Stomach smooth muscle (tissue), 2 donors: ENCODE results near the gene QKI.

Source experiments
- H3K27ac ChIP-seq: one replicate; pipeline ENCODE4 v1.7.0; 2013; ENCODE audit warnings: mild to moderate bottlenecking, low read length, inconsistent platforms
- H3K27me3 ChIP-seq, 2 donors: one replicate each; pipeline ENCODE4 v1.7.0; 2013; ENCODE audit warnings: low read length in 2 of 2; ENCODE audit not compliant: insufficient read depth in 2 of 2, control insufficient read depth in 1 of 2
- H3K36me3 ChIP-seq, 2 donors: one replicate each; pipeline ENCODE4 v1.7.0; 2013; ENCODE audit warnings: low read length in 2 of 2; ENCODE audit not compliant: control insufficient read depth in 2 of 2, insufficient read depth in 2 of 2
- H3K4me1 ChIP-seq: one replicate; pipeline ENCODE4 v1.7.0; 2013; ENCODE audit warnings: low read length; ENCODE audit not compliant: control insufficient read depth, insufficient read depth
- H3K4me3 ChIP-seq, 2 donors: one replicate each; pipeline ENCODE4 v1.7.0; 2013; ENCODE audit warnings: low read length in 2 of 2
- H3K9ac ChIP-seq, 2 donors: one replicate each; pipeline ENCODE4 v1.7.0; 2013; ENCODE audit warnings: low read length in 2 of 2, mild to moderate bottlenecking in 1 of 2
- H3K9me3 ChIP-seq, 2 donors: one replicate each; pipeline ENCODE4 v1.7.0; 2013; ENCODE audit warnings: low read length in 2 of 2; ENCODE audit not compliant: control insufficient read depth in 2 of 2
- donor health status: healthy.
- donor health status: Pancreatic carcinoma.

QKI gene

GRCh38 chr6:163531122-163531521 is 116.6 kb downstream of the QKI start:
- Histone ChIP-seq H3K4me3 (no peak overlapping the region), H3K9ac (no peak overlapping the region), H3K4me1 (peaks cover 9% of the 10 kb centered on the region), H3K27me3 (no peaks in the 10 kb centered on the region), H3K27ac (no peak overlapping the region), H3K36me3 (no peaks in the 10 kb centered on the region), H3K9me3 (no peaks in the 10 kb centered on the region)

- Histone ChIP-seq H3K9ac (no peak overlapping the region), H3K4me3 (no peak overlapping the region), H3K36me3 (no peaks in the 10 kb centered on the region), H3K4me1 (peaks cover 9% of the 10 kb centered on the region), H3K27me3 (no peaks in the 10 kb centered on the region), H3K27ac (no peak overlapping the region), H3K9me3 (no peaks in the 10 kb centered on the region)
Measured at GRCh38 chr6:163532526-163533078, 118.1 kb downstream of the QKI start.

- Histone ChIP-seq H3K27ac (no peak overlapping the region), H3K4me3 (no peak overlapping the region)
Measured at GRCh38 chr6:163533443-163533842, 118.9 kb downstream of the QKI start.

GRCh38 chr6:163536770-163537169 is 122.3 kb downstream of the QKI start:
- H3K4me1 ChIP-seq: peaks cover 2% of the 10 kb centered on the region

More at GRCh38 chr6:163533443-163533842, 118.9 kb downstream of the QKI start:
- Histone ChIP-seq H3K27me3 (no peaks in the 10 kb centered on the region), H3K36me3 (no peaks in the 10 kb centered on the region), H3K9ac (no peak overlapping the region), H3K4me1 (peaks cover 9% of the 10 kb centered on the region), H3K9me3 (no peaks in the 10 kb centered on the region)

GRCh38 chr6:163538331-163538730 is 123.8 kb downstream of the QKI start:
- H3K36me3 ChIP-seq: no peaks in the 10 kb centered on the region
- H3K9me3 ChIP-seq: no peaks in the 10 kb centered on the region
- no peak overlapping the region for H3K9ac ChIP-seq
- no peaks in the 10 kb centered on the region for H3K27me3 ChIP-seq
- no peak overlapping the region for H3K27ac ChIP-seq
- H3K4me3 ChIP-seq: no peak overlapping the region
- peaks cover 2% of the 10 kb centered on the region for H3K4me1 ChIP-seq

More at GRCh38 chr6:163536770-163537169, 122.3 kb downstream of the QKI start:
- H3K9ac ChIP-seq: no peak overlapping the region
- H3K9me3 ChIP-seq: no peaks in the 10 kb centered on the region
- H3K27ac ChIP-seq: no peak overlapping the region
- no peaks in the 10 kb centered on the region for H3K36me3 ChIP-seq
- no peak overlapping the region for H3K4me3 ChIP-seq
- H3K27me3 ChIP-seq: no peaks in the 10 kb centered on the region

GRCh38 chr6:163539101-163539762 is 124.7 kb downstream of the QKI start:
- H3K9ac ChIP-seq: no peak overlapping the region
- H3K27ac ChIP-seq: no peak overlapping the region
- no peak overlapping the region for H3K4me3 ChIP-seq
- H3K36me3 ChIP-seq: no peaks in the 10 kb centered on the region
- no peaks in the 10 kb centered on the region for H3K9me3 ChIP-seq
- H3K27me3 ChIP-seq: no peaks in the 10 kb centered on the region
- no peaks in the 10 kb centered on the region for H3K4me1 ChIP-seq

- no peaks in the 10 kb centered on the region for H3K27me3 ChIP-seq
- H3K9ac ChIP-seq: no peak overlapping the region
- no peak overlapping the region for H3K4me3 ChIP-seq
- no peak overlapping the region for H3K27ac ChIP-seq
- no peaks in the 10 kb centered on the region for H3K4me1 ChIP-seq
- no peaks in the 10 kb centered on the region for H3K9me3 ChIP-seq
- H3K36me3 ChIP-seq: peaks cover 0 to 3% of the 10 kb centered on the region in 2 donors
Measured at GRCh38 chr6:163543321-163543720, 128.8 kb downstream of the QKI start.

- H3K4me3 ChIP-seq: no peak overlapping the region
- no peak overlapping the region for H3K9ac ChIP-seq
- H3K4me1 ChIP-seq: no peaks in the 10 kb centered on the region
- H3K9me3 ChIP-seq: no peaks in the 10 kb centered on the region
- peaks cover 0 to 3% of the 10 kb centered on the region in 2 donors for H3K36me3 ChIP-seq
- no peak overlapping the region for H3K27ac ChIP-seq
- no peaks in the 10 kb centered on the region for H3K27me3 ChIP-seq
Measured at GRCh38 chr6:163545370-163545769, 130.9 kb downstream of the QKI start.

- Histone ChIP-seq H3K36me3 (peaks cover 0 to 3% of the 10 kb centered on the region in 2 donors), H3K27ac (no peak overlapping the region), H3K9me3 (no peaks in the 10 kb centered on the region), H3K27me3 (no peaks in the 10 kb centered on the region), H3K9ac (no peak overlapping the region), H3K4me1 (no peaks in the 10 kb centered on the region), H3K4me3 (no peak overlapping the region)
Measured at GRCh38 chr6:163547287-163547686, 132.8 kb downstream of the QKI start.

GRCh38 chr6:163548624-163549023 is 134.1 kb downstream of the QKI start:
- Histone ChIP-seq H3K27me3 (no peaks in the 10 kb centered on the region), H3K4me1 (no peaks in the 10 kb centered on the region), H3K9me3 (no peaks in the 10 kb centered on the region), H3K27ac (no peak overlapping the region), H3K36me3 (peaks cover 0 to 3% of the 10 kb centered on the region in 2 donors), H3K4me3 (no peak overlapping the region), H3K9ac (no peak overlapping the region)

- no peaks in the 10 kb centered on the region for H3K27me3 ChIP-seq
- H3K4me3 ChIP-seq: no peak overlapping the region
- no peaks in the 10 kb centered on the region for H3K9me3 ChIP-seq
- H3K27ac ChIP-seq: no peak overlapping the region
- no peak overlapping the region for H3K9ac ChIP-seq
- H3K36me3 ChIP-seq: peaks cover 0 to 4% of the 10 kb centered on the region in 2 donors
- H3K4me1 ChIP-seq: no peaks in the 10 kb centered on the region
Measured at GRCh38 chr6:163554032-163554431, 139.5 kb downstream of the QKI start.
